ENCODE results near the gene PLEKHA5.

The PLEKHA5 gene

DNA sequence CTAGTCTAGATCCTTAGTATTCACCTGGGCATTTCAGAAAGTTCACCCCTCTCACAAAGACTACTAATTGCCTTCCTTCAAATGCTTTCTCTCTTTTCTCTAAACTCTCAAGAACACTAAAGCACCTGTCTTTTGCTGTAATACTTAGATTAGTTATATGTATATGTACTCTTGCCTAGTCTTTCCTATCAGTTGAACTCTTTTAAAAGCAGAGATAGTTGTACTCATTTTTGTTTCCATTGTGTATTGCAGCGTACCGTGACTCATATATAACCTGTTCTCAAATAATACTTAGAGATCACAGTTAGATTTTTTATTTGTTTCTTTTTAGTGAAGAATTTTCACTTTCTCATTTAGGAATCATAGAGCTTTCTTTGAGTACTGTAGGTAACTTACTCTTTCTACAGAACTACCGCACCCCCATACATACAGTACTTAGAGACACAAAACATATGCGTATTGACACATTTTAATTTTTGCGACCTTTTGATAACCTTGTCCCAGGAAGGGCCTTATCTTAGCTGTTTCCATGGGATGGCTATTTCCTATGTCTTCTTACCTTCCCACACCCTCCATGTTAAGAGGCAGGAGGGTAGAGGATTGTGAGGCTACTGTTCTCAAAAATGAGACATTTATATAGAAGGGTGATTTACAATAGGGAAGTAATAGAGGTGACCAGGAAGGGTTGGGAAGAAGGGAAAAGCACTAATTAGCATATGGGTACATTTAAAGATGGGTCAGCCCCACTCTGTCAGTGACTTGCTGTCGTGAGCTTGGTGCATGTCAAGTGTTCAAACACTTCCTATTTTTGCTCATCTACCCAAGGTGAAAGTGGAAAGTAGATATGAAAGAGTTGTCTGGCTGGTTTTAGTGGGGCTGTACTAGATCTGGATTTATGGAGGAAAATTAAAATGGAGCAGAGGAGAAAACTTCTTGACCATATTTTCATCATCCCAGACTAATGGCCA, 74.3 kb downstream of the PLEKHA5 start:
- no peak for DNase-seq

DNA sequence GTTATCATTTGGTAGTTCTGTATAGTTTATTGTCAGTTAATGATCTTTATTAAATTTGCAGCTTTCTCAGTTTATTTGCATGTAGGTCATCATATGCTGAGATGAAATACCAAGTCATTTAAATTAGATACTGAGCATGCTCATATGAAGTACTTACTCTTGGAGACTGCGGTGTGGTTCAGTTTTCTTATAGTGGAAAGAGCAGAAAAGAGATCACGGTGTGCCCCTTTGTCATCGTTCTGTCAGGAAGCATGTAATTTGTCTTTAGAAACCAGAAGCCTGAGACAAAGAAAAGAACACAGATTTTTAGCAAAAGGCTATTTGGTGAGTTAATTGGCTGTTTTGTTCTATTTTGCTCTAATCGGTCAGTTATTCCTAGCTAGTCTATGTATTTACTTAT, 75.6 kb downstream of the PLEKHA5 start:
- no peak for DNase-seq

DNA sequence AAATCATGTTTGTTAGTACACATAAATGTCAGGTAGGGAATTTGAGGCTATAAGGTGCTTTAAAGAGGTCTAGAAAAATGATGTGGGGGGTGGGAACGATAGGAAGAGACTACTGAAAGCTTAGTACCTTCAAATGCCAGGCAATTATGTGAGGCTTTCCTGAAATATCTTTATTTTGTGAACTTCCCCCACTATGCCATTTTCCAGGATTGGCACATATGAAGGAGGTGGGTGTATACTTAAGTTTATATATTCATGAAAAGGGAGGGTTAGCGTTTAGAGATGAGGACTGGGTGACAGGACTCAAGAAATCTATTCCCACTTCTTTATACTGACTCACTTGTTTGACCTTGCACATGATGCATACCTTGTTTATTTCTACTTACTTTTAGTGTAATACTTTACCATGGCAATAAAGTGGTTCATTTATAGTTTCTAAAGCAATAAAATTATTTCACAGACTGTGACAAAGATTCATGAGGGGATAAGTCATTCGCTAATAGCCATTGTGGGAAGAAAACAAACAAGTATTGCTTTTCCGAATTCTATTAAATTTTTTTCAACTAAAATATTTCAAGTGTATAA, 77.1 kb downstream of the PLEKHA5 start:
- DNase-seq, result no peak

DNA sequence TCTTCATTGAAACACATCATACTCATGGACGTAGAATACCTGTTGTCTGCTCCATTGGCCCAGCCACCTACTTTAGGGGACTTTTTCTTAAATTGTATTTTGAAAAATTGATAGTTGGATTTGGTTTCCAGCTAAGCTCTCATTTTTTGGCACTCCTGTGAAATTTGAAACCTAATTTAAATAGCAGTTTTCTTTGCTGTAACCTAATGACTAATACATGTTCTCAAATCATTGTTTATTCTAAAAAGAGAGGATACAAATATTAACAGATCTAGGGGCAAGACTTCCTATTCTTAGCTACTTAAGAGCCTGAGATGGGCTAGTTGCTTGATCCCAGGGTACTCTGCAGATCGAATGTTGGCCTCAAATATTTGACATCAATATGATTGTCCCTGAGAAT, 78.9 kb downstream of the PLEKHA5 start:
- DNase-seq, result no peak

DNA sequence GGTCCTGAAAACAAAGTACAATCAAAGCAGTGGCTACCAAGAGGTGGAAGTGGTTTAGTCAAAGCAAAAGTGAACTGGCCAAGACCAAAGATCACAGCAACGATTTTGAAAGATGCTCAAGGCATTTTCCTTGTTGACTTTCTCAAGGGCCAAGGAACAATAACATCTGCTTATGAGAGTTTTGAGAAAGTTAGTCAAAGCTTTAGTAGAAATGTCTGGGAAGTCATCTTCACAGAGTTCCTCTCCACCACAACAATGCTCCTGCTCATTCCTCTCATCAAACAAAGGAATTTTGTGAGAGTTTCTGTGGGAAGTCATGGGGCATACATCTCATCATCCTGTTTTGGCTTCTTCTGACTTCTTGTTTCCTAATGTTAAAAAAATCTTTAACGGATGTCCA, 80.1 kb downstream of the PLEKHA5 start:
- DNase-seq, result no peak

DNA sequence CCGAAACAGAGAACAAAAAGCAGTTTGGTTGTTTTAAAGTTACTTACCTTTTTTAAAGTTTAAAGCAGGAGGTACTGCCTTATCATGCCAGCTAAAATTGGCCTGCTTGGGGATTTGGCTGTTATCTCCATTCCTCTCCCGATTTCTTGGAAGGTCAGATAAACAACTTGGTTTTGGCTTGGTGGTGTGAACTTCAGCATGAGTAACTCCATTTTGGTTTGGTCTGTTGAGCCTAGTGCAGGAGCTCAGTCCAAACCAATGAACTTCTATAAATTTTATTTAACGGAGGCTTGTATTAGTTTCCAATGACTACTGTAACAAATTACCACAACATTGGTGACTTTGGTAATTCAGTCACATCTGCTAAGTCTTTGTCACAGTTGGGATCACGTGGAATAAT, 82.3 kb downstream of the PLEKHA5 start:
- no peak for DNase-seq

DNA sequence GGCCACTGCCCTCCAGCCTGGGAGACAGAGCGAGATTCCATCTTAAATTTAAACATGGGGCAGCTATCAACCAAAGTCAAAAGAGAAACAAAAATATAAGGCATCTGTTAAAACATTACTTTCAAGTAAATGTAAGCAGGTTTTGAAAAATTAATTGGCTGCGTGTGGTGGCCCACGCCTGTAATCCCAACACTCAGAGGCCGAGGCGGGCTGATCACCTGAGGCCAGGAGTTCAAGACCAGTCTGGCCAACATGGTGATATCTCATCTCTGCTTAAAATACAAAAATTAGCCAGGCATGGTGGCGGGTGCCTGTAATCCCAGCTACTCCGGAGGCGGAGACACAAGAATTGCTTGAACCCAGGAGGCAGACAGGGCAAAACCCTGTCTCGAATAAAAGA, 82.7 kb downstream of the PLEKHA5 start:
- DNase-seq, result no peak

DNA sequence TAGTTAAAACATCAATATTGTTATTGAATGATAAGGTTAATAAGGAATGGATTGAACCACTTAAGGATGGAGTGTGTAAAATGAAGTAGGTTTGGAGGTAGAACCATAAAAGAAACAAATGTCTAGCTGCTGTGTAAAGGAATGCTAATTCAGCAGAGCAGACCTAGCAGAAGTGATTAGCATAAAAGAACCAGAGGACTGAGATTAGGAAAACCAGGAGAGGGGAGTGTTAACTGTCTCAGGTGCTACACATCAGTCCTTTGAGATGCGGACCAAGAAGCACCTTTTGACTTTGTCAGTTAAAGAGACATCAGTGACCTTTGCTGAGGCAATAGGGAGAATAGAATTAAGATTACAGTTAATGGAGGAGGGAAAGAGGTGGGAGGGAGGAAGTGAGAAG, 84.5 kb downstream of the PLEKHA5 start:
- no peak for DNase-seq

DNA sequence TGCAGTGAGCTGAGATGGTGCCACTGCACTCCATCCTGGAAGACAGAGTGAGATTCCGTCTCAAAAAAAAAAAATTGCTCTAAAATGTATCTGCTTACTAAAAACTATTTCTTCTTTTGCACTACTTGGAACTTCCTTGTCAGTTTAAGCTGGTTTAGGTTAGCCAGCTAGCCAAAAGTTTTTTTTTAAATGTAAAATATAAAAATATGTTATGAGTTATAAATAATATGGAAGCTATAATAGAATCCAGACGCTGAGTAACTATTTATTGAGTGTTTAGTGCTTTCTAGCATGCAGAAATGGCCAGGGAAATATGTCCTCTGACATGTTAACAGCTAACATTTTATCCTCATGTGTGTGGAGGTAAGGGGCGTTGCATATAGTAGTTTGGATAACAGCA, 85.6 kb downstream of the PLEKHA5 start:
- no peak for DNase-seq

DNA sequence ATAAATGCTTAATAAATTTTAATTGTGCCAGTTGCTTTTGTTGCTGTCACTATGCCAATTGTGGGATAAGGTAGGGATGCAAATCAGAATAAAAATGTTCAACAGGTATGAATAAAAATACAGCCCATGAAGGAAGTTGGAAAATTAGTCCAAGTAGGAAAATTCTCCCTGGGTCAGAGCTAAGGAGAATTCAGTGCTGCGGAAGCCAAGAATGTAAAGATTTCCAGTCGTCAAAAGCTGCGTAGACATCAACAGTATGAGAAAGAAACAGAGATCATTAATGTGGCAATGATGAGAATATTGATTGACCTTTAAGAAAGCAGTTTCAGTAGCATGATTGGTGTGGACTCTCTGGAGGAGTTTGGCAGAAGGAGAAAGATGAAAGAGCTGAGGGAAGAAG, 87.9 kb downstream of the PLEKHA5 start:
- DNase-seq, result no peak

DNA sequence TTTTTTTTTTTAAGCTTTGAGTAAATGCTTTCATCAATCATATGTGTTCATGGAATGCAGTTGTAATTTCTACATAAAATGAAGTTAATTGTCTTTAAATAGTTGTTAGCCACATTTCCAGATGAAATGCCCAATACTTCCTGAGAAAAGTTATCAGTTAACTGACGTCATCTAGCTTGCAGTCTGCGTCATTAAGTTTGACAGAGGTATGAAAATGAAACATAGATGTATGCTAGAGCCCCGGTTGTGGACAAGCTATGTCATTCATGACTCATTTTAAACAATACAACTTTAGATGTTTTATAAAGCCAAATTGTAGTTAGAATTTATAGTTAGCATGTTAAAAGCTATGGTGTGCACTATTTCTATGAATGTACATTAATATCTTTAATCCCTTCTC, 90.7 kb downstream of the PLEKHA5 start:
- no peak for DNase-seq

DNA sequence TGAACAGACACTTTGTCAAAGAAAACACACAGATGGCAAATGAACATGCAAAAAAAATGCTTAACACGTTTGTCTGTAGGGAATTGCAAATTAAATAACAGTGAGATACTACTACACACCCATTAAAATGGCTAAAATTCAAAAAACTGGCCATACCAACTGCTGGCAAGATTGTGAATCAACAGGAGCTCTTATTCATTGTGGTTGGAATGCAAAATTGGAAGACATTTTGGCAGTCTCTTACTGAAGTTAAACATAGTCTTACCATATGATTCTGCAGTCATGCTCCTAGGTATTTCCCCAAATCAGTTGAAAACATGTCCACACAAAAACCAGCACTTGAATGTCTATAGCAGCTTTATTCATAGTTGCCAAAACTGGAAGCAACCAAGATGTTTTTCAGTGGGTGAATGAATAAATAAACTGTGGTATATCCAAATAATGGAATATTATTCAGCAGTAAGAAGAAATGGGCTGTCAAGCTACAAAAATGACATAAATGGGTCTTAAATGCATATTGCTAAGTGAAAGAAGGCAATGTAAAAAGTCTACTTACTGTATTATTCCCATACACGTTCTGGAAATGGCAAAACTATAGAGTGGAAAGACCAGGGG, 91.4 kb downstream of the PLEKHA5 start:
- DNase-seq, result no peak

DNA sequence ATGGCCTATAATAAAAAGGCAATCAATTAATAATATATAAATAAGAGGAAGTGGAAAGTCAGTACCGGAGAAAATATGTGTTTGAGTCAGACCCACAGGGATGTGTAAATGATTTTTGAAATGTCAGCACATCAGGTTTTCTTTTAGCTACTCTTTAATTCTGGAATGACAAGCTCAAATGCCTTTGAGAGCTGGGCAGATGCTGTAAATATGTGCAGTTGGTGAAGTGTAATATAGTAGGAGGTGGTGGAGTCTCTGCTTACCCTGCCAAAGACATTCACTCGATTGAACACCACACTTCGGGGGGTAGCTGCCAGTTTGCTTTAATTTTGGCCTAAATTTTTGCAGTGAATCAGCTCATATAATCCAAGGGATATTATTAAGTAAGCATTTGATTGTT, 93.0 kb downstream of the PLEKHA5 start:
- no peak for DNase-seq

DNA sequence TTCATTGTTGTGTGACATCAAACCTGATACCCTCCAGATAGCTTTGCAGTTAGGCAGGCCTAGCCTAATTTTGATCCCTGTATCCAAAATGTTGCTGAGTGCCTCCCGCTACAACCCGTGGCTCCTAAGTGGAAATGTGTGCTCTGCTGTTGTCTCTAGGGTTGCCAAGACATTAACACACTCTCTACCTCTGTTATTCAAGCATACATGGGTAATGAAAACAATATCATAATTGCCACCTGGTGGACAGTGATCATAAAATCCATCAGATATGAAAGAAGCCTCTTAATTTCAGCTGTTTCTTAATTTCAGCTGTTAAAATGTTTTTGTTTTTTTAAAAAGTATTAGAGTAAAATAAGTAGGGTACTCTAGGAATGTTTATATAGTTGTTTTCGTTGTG, 93.5 kb downstream of the PLEKHA5 start:
- DNase-seq, result no peak

DNA sequence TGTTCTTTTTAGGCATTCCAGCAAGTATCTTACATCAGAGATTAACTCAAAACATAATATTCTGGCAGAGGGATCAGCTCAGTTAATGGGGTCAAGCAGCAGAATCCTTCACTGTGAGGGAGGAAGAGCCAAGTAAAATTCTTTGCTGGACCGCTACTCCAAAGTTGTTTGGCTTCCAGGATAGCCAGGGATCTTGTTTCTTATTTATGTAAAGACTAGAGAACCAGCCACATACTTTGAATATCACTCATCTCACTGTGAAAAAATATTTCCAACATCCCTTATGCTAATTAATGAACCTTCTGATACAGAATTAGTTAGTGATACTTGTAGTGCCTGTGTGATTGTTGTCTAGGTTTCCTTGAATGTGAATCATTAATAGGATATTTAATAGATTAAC, 94.2 kb downstream of the PLEKHA5 start:
- DNase-seq, result no peak

DNA sequence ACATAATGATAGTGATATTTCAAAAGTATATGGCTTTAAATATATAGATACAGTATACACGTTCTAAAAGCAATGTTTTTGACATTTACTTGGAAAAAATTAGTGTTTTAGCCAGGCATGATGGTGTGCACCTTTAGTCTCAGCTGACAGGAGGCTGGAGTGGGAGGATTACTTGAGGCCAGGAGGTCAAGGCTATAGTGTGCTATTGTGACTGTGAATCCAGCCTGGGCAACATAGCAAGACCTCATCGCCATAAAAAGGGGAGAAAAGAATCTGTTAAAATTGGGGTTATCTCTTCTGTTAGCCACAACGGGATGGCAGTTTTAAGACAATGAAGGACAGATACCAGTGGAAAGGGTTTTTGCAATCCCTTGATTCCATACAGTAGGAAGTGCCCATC, 95.2 kb downstream of the PLEKHA5 start:
- no peak for DNase-seq

DNA sequence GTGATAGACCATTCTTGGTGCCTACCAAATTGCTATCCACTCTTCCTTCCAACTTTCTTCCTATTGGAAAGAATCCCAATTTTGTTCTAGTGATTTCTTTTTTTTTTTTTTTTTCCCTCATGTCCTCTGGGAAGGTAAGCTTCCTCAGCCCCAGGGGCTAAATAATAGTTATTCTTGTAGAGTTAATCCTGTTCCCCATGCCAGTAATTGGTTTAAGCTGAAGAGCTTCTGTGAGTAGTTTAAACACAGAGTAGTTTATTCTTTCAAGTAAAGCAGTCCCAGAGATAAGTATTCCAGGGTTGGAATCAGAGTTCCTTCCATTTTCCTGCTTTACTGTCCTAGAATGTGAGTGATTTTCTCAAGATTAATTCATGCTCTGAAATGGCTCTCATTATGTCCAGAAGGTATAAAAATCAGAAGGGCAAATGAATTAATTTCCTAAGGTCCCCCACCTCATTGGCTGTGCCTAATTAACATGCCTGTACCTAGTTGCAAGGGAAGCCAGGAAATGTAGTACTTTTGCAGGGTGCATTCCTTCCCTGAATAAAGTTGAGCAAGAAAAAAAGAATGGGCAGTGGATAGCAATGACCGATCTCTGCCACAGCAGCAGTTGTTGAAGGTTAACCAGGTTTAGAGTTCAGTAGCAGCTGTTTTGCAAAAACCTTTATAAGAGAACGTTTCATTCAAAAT, 97.8 kb downstream of the PLEKHA5 start:
- no peak for DNase-seq

DNA sequence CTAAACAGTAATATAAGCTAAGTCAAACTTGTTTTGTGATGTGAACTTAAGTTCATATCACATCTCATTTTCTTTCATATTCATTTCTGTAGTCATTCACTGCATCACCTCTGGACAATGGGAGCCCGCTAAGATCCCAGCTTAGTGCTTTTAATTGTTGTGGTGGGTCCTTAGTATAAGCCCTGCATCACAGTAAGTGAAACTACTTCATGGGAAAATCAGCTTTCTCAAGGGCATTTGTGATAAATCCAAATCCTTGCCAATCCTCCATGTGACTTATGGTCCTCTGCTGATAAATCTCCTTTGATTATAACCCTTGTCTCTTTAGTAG, 98.3 kb downstream of the PLEKHA5 start:
- no peak for DNase-seq

DNA sequence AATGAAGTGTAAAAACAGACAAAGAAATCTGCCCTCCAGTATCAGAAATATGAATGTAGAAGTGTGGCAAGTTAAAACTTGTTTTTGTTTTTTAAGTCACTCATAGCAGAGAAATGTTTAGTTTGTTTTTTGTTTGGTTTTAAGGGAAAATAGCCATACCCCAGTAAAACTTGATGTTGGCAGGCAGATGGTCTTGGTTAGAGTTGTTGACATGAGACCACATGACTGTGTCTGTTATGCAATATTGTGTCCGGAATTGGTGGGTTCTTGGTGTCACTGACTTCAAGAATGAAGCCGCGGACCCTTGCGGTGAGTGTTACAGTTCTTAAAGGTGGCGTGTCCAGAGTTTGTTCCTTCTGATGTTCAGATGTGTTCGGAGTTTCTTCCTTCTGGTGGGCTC, 99.5 kb downstream of the PLEKHA5 start:
- DNase-seq, result peak; percentile 55

DNA sequence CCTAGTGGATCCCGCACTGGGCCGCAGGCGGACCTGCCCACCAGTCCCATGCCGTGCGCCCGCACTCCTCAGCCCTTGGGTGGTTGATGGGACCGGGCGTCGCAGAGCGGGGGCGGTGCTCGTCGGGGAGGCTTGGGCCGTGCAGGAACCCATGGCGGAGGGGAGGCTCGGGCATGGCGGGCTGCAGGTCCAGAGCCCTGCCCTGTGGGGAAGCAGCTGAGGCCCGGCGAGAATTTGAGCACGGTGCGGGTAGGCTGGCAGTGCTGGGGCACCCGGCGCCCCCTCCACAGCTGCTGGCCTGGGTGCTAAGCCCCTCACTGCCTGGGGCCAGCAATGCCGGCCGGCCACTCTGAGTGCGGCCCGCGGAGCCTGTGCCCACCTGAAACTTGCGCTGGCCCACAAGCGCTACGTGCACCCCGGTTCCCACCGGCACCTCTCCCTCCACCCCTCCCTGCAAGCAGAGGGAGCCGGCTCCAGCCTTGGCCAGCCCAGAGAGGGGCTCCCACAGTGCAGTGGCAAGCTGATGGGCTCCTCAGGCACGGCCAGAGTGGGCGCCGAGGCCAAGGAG, 100.8 kb downstream of the PLEKHA5 start:
- DNase-seq, result no peak

DNA sequence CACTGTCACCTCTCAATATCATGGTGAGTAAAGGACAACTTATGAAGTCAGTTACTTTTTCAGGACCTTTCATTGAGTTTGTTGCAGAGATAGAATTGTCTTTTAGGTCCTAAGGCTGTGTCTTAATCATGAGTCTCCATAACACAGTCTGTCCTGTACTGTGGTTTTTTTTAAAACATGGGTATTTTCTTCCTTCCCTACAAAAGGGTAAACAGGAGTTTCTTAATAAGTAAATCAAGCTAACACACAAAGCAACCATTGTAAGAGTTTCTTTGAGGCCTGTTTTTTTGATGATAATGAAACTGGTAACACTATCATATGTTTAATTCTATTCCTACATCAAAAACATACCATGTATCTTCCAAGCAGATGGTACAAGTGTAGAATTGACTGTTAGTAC, 101.4 kb downstream of the PLEKHA5 start:
- DNase-seq, result no peak

DNA sequence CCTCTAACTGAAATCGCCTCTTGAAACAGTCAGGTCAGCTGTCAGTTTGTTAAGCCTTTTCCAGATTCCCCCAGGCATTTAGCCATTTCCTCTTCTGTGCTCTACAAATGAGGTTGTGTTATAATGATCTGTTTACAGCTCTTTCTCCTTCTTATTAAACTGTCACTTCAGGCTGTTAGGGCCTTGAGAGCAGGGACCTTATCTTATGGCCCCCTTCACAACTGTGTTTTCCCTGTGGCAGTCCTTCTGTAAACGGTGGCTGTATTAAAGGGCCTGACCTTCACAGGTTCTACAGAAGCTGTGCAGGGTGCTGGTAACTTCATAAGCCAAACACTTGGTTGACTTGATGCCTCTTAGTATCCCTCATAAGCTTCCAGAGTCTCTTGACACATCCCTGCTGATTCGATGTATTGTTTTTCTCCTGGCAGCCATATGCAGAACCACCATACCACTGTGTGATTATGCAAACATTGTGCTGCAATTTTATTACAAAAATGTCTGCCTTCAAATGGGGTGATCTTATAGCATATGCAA, 104.7 kb downstream of the PLEKHA5 start:
- peak; percentile 32 for DNase-seq
